ENCODE measurements around the gene NFATC4.

DNA sequence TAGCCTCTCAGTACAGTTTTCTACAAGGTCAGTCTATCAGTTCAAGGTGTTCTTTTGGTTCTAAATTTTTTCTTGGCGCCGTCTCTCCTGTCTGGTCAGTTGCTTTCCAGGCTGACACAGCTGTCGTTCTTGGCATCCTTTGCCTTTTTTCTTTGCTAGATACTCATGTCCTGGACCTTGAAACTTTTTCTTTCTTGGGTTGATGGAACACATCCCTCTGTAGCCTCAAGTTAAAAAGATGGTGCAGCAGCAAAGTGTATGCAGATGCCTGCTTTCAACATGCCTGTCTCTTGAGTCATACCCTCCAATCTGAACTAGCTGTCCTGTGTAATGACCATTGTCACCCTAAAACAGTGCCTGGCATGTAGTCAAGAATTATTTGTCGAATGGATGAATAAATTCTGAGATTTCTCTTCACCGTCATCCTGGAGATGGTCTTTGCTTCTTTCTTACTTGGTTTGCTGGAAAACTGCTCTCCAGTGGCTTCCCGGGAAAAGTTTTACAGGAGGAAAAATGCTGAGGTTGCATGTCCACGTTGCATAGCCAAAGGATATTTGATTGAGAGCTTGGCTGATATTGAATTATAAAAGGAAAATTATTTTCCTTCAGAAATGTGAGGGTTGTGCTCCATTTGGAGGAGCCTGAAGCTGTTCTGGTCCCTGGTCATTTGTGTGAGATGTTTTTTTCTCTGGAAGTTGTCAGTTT, 35.5 kb downstream of the NFATC4 start:
- TF ChIP-seq, protein P1, sequence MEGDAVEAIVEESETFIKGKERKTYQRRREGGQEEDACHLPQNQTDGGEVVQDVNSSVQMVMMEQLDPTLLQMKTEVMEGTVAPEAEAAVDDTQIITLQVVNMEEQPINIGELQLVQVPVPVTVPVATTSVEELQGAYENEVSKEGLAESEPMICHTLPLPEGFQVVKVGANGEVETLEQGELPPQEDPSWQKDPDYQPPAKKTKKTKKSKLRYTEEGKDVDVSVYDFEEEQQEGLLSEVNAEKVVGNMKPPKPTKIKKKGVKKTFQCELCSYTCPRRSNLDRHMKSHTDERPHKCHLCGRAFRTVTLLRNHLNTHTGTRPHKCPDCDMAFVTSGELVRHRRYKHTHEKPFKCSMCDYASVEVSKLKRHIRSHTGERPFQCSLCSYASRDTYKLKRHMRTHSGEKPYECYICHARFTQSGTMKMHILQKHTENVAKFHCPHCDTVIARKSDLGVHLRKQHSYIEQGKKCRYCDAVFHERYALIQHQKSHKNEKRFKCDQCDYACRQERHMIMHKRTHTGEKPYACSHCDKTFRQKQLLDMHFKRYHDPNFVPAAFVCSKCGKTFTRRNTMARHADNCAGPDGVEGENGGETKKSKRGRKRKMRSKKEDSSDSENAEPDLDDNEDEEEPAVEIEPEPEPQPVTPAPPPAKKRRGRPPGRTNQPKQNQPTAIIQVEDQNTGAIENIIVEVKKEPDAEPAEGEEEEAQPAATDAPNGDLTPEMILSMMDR (IDR thresholded peaks at IDR 0.05; ENCODE audit: borderline replicate concordance, extremely low read depth, low read length, poor library complexity, severe bottlenecking), result no peak
- TF ChIP-seq EZH2 (IDR thresholded peaks at IDR 0.05; ENCODE audit: borderline replicate concordance, low read depth, low read length, severe bottlenecking), result no peak

All from DND-41 (cell line).